Glomerular endothelial cell (primary cell): ENCODE measurements around the gene GJB4. TPM values are rescaled to one million over a fixed set of nuclear protein-coding genes. Genes with fewer than 3 reads are reported as not detected.
A peak's percentile ranks its signal among the peaks of the same experiment; 100 is the strongest.
"Not testable (repeated sequence)": the region's sequence is repeated elsewhere in the genome, so short reads cannot be mapped to it uniquely, and the experiment has no call there.

ENCODE experiments used
- DNase-seq: peaks from one replicate; pipeline ENCODE4 v3.0.0-alpha.2; 2011; ENCODE audit warnings: low read depth, low spot score; ENCODE audit errors: extremely low read depth
- total RNA-seq: library from RNA; depleted of rRNA; stranded (reverse); fragments of >200 nt; gene quantifications from 2 replicates; pipeline ENCODE4 v1.2.3, GENCODE V29; 2015

GJB4 gene
- total RNA-seq: 0.44 TPM in 1 of 2 replicates, not detected in the other

GRCh38 chr1:34759503-34760357 is at the start of gene GJB4:
Gene GJB4, plus strand, starts transcription at chr1:34759740. Its CDS starts 1,515 bp downstream, at chr1:34761255.
- DNase-seq: no peak

- no peak for DNase-seq
These were observed 48.7 kb upstream of the GJB4 start for GRCh38 chr1:34710812-34711211.

- DNase-seq: no peak
These were observed 48.1 kb upstream of the GJB4 start for GRCh38 chr1:34711485-34711884.

GRCh38 chr1:34712007-34712688 is 47.4 kb upstream of the GJB4 start:
- DNase-seq: no peak

- no peak for DNase-seq
These were observed 46.1 kb upstream of the GJB4 start for GRCh38 chr1:34713443-34713842.

GRCh38 chr1:34714386-34714785 is 45.2 kb upstream of the GJB4 start:
- DNase-seq: no peak

GRCh38 chr1:34715139-34715538 is 44.4 kb upstream of the GJB4 start:
- DNase-seq: no peak

GRCh38 chr1:34721241-34721640 is 38.3 kb upstream of the GJB4 start:
- DNase-seq: no peak

GRCh38 chr1:34721646-34722355 is 37.7 kb upstream of the GJB4 start:
- DNase-seq: no peak

GRCh38 chr1:34726861-34727260 is 32.7 kb upstream of the GJB4 start:
- DNase-seq: no peak

GRCh38 chr1:34730485-34730884 is 29.1 kb upstream of the GJB4 start:
- no peak for DNase-seq

GRCh38 chr1:34732831-34733230 is 26.7 kb upstream of the GJB4 start:
- not testable (repeated sequence) for DNase-seq

- DNase-seq: no peak
These were observed 22.8 kb upstream of the GJB4 start for GRCh38 chr1:34736692-34737091.

GRCh38 chr1:34737236-34737635 is 22.3 kb upstream of the GJB4 start:
- not testable (repeated sequence) for DNase-seq

GRCh38 chr1:34739613-34740012 is 19.9 kb upstream of the GJB4 start:
- no peak for DNase-seq

- no peak for DNase-seq
These were observed 19.2 kb upstream of the GJB4 start for GRCh38 chr1:34740161-34740868.

GRCh38 chr1:34742667-34743270 is 16.8 kb upstream of the GJB4 start:
- DNase-seq: peak; percentile 7

GRCh38 chr1:34743775-34744174 is 15.8 kb upstream of the GJB4 start:
- no peak for DNase-seq

- DNase-seq: no peak
These were observed 14.7 kb upstream of the GJB4 start for GRCh38 chr1:34744851-34745250.

GRCh38 chr1:34745666-34746065 is 13.9 kb upstream of the GJB4 start:
- DNase-seq: no peak
